GM19397 (cell line): ENCODE measurements around the gene RHBDF2.

Source experiments
- ATAC-seq: cut with Tn5 transposase; IDR thresholded peaks from one replicate; pipeline ENCODE4 v1.9.1; 2021; ENCODE audit warnings: mild to moderate bottlenecking, moderate library complexity; ENCODE audit not compliant: unreplicated experiment

RHBDF2 gene

GRCh38 chr17:76484228-76484725 is 16.9 kb downstream of the RHBDF2 start:
- no peak for ATAC-seq

- peak; percentile 69 for ATAC-seq
These were observed 20.1 kb downstream of the RHBDF2 start for GRCh38 chr17:76481071-76481655.

GRCh38 chr17:76480632-76481031 is 20.6 kb downstream of the RHBDF2 start:
- ATAC-seq: no peak

GRCh38 chr17:76479515-76480060 is 21.6 kb downstream of the RHBDF2 start:
- ATAC-seq: no peak

GRCh38 chr17:76478730-76479514 is 22.3 kb downstream of the RHBDF2 start:
- no peak for ATAC-seq

GRCh38 chr17:76478097-76478496 is 23.1 kb downstream of the RHBDF2 start:
- no peak for ATAC-seq

GRCh38 chr17:76477576-76477975 is 23.6 kb downstream of the RHBDF2 start:
- ATAC-seq: no peak

GRCh38 chr17:76476736-76477135 is 24.5 kb downstream of the RHBDF2 start:
- no peak for ATAC-seq

- ATAC-seq: no peak
These were observed 25.9 kb downstream of the RHBDF2 start for GRCh38 chr17:76475302-76475701.

- no peak for ATAC-seq
These were observed 26.3 kb downstream of the RHBDF2 start for GRCh38 chr17:76474894-76475293.

GRCh38 chr17:76474238-76474637 is 27.0 kb downstream of the RHBDF2 start:
- no peak for ATAC-seq

- no peak for ATAC-seq
These were observed 27.7 kb downstream of the RHBDF2 start for GRCh38 chr17:76473541-76473985.

- no peak for ATAC-seq
These were observed 28.5 kb downstream of the RHBDF2 start for GRCh38 chr17:76472726-76473125.

- ATAC-seq: no peak
These were observed 29.0 kb downstream of the RHBDF2 start for GRCh38 chr17:76472258-76472645.

GRCh38 chr17:76471498-76472257 is 29.5 kb downstream of the RHBDF2 start:
- no peak for ATAC-seq

GRCh38 chr17:76469991-76470739 is 31.1 kb downstream of the RHBDF2 start:
- ATAC-seq: no peak

GRCh38 chr17:76469076-76469990 is 31.9 kb downstream of the RHBDF2 start:
- no peak for ATAC-seq

- ATAC-seq: no peak
These were observed 32.6 kb downstream of the RHBDF2 start for GRCh38 chr17:76468634-76469010.

- no peak for ATAC-seq
These were observed 33.2 kb downstream of the RHBDF2 start for GRCh38 chr17:76467809-76468633.
